Measurements from ENCODE around the gene SETBP1.

DNA sequence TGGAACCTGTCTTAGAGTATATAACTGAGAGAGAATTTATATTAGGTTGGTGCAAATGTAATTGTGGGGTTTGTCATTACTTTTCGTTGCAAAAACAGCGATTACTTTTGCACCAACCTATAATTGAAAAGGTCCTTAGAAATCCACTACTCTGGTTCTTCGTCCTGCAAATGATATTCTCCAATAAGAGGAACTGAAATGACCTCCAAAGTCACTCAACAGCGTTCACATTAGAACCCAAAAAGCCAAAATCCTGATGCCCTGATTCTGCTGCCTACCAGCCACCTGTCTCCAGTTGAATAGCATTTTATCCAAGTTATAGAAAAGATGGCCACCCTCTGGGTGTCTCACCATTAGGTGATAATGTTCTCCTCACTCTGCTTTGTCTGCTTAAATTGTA is 230.6 kb downstream of the SETBP1 start:
- TF ChIP-seq, protein P1, sequence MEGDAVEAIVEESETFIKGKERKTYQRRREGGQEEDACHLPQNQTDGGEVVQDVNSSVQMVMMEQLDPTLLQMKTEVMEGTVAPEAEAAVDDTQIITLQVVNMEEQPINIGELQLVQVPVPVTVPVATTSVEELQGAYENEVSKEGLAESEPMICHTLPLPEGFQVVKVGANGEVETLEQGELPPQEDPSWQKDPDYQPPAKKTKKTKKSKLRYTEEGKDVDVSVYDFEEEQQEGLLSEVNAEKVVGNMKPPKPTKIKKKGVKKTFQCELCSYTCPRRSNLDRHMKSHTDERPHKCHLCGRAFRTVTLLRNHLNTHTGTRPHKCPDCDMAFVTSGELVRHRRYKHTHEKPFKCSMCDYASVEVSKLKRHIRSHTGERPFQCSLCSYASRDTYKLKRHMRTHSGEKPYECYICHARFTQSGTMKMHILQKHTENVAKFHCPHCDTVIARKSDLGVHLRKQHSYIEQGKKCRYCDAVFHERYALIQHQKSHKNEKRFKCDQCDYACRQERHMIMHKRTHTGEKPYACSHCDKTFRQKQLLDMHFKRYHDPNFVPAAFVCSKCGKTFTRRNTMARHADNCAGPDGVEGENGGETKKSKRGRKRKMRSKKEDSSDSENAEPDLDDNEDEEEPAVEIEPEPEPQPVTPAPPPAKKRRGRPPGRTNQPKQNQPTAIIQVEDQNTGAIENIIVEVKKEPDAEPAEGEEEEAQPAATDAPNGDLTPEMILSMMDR (IDR thresholded peaks at IDR 0.05; ENCODE audit: low read depth, low read length) = no peak
- no peak for TF ChIP-seq POLR2A (IDR thresholded peaks at IDR 0.05; ENCODE audit: extremely low read depth, insufficient read length)
- TF ChIP-seq, protein P2, sequence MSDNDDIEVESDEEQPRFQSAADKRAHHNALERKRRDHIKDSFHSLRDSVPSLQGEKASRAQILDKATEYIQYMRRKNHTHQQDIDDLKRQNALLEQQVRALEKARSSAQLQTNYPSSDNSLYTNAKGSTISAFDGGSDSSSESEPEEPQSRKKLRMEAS (IDR thresholded peaks at IDR 0.05; ENCODE audit: low read depth, low read length) = no peak
- TF ChIP-seq MYC (IDR thresholded peaks at IDR 0.05; ENCODE audit: low read depth, low read length) = no peak

All from NB4 (cell line).